Glomerular visceral epithelial cell (primary cell): Measurements from ENCODE around the gene CATSPERD.

Source experiments
- DNase-seq: peaks from one replicate; pipeline ENCODE4 v3.0.0-alpha.2; 2016; ENCODE audit errors: extremely low spot score

The CATSPERD gene

DNA sequence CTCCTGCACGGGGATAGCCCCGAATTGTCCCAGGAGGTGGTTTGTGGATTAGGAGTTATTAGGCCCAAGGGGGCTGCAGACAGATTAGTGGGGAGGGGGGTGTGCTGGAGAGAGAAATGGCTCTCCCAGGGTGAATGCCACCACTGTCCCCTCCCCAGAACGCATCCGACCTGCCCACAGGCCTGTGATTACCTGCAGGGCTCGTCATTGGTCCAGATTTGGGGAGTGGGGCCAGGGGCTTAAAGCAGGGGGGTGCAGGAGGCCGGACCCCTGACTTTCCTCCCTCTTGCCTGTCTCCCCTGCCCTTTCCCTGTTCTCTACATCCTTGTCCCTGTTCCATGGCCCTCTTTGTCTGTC, 85.7 kb downstream of the CATSPERD start:
- DNase-seq: no peak

- no peak for DNase-seq
Observed at GRCh38 chr19:5806905-5807304, 86.5 kb downstream of the CATSPERD start.

GRCh38 chr19:5808120-5808816, 87.8 kb downstream of the CATSPERD start:
- DNase-seq: no peak

- DNase-seq: no peak
Observed at GRCh38 chr19:5809053-5809452, 88.6 kb downstream of the CATSPERD start.

DNA sequence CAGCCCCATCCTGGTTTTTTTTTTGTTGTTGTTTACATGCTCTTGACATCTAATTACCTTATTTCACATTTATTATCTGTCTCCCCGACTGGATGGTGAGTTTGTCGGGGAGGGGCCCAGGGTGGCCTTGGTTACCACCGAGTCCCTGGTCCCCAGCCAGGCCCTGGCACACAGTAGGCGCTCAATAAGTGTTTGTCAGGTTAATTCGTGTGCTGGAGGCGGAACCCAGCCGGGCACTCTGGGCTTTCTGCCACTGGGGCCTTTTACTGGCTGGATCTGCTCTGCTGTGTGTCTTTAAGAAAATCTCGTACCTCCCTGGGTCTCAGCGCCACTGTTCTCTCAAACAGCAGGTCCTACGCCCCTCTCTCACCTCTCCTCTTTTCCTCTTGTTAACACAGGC, 89.0 kb downstream of the CATSPERD start:
- no peak for DNase-seq

- DNase-seq: no peak
Observed at GRCh38 chr19:5811117-5811516, 90.7 kb downstream of the CATSPERD start.

- DNase-seq: no peak
Observed at GRCh38 chr19:5814123-5814851, 93.8 kb downstream of the CATSPERD start.

DNA sequence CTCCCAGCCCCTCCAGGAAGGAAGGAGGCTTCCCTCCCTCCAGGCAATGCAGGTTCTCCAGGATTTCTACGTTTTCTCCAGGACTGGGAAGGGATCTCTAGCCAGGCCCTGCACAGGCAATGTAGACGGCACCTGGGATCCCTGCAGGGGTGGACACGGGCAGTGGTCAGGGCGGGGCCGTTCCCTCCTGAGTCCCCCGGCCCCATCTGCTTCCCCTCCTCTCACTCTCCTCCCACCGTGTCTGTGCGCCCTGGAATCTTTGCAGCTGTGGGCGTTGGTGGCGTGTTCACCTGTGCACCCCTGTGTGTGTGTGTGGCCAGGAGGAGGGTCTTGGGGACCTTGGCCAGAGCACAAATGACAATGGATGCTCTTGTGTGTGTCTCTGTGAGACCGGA, 94.4 kb downstream of the CATSPERD start:
- DNase-seq: no peak

GRCh38 chr19:5817218-5817617, 96.8 kb downstream of the CATSPERD start:
- DNase-seq: no peak

GRCh38 chr19:5818594-5818993, 98.2 kb downstream of the CATSPERD start:
- no peak for DNase-seq

GRCh38 chr19:5820785-5821184, 100.3 kb downstream of the CATSPERD start:
- DNase-seq: no peak

- no peak for DNase-seq
Observed at GRCh38 chr19:5821521-5822180, 101.2 kb downstream of the CATSPERD start.

- no peak for DNase-seq
Observed at GRCh38 chr19:5822181-5822844, 101.9 kb downstream of the CATSPERD start.

- no peak for DNase-seq
Observed at GRCh38 chr19:5823579-5824281, 103.3 kb downstream of the CATSPERD start.

- no peak for DNase-seq
Observed at GRCh38 chr19:5824751-5825150, 104.3 kb downstream of the CATSPERD start.

- DNase-seq: no peak
Observed at GRCh38 chr19:5825178-5825577, 104.7 kb downstream of the CATSPERD start.

DNA sequence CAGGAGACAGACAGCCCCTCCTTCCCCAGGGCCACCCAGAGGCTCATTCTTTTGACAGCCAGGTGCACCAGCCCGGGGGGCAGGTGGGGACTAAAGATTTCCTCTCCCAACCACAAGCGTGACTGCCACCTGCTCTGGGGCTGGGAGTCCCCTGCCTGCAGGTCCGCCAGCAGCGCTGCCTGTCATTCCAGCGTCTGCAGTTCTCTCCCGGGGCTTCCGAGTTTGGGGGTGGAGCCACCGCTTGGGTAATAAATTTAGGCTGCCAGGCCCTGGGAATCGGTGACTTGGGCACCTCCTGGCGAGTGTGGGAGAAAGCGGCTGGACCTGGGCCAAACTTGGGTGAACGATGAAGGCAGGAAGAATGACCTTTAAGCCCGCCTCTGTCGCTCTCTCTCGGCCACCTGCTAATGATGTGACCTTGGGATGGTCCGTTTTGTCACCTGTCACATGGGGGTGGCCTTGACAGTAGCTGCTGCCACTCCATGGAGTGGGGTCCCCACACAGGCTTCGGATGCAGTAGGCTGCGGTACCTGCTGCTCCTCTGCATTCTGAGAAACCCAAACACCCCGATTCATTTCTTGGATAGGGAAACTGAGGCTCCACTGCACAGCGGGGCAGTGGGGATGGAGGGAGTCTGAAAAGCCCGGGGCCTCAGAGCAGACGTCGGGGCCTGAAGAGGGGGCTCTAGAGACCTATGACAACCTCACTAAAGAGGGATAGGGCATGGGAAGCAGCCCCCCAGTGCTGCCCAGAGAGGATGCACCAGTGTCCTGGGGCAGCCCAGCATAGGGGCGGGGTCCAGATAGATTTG, 106.3 kb downstream of the CATSPERD start:
- DNase-seq: peak; percentile 50

DNA sequence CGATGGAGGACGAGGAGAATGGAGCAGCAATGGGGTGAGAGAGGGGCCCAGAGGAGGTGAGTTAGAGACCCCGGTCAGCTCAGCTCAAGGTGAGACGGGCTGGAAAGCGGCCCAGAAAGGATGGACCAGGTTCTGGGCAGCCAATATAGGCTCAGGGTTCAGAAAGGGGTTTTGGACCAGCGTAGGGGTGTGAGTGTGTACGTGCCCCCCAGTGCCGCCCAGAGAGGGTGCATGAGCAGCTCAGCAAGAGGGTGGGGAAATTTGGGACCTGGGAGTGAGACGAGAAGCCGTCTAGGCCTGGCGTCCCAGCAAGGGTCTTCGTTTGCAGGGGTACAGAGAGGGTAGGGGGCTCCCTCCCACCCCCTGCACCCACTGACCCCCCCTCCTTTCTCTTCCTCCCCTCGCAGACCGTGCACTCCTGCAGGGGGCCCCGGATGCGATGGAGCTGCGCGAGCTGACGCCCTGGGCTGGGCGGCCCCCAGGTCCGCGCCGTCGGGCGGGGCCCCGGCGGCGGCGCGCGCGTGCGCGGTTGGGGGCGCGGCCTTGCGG, 107.0 kb downstream of the CATSPERD start:
- DNase-seq: no peak

DNA sequence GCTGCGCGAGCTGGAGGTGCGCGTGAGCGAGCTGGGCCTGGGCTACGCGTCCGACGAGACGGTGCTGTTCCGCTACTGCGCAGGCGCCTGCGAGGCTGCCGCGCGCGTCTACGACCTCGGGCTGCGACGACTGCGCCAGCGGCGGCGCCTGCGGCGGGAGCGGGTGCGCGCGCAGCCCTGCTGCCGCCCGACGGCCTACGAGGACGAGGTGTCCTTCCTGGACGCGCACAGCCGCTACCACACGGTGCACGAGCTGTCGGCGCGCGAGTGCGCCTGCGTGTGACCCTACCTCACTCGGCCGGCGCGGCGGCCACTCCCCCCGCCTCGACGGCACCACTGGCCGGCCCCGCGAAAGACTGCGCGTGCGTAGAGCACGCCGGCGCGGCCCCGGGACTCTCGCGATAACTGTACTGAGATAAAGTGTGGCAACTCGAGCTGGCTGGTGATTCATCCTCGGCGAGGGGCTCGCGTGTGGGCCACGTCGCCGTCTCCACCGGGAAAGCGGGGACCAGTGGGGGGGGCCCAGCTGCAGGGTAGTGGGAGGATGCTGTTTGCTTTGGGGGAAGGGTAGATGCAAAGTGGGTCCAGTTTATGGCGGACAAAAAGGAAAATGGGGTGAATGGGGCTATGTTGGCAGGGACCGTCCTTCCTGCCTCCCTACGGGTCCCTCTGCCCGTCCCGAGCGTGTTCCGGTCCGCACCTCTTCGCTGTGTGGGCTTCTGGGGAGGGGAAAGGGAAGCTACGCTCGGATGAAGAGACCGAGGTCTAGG, 107.6 kb downstream of the CATSPERD start:
- DNase-seq: peak; percentile 94
